WI38 (cell line): ENCODE data around the gene DCLK1.

Experiments used
- H3K4me3 ChIP-seq: 2 replicates; pipeline ENCODE4 v1.5.1; 2011; ENCODE audit warnings: low read depth, mild to moderate bottlenecking, control low read depth, low read length
- TF ChIP-seq, protein P1 (sequence below): IDR thresholded peaks from 2 replicates; pipeline ENCODE4 v1.5.1; 2012; ENCODE audit warnings: low read depth, mild to moderate bottlenecking, control low read depth, low read length

Gene DCLK1

DNA sequence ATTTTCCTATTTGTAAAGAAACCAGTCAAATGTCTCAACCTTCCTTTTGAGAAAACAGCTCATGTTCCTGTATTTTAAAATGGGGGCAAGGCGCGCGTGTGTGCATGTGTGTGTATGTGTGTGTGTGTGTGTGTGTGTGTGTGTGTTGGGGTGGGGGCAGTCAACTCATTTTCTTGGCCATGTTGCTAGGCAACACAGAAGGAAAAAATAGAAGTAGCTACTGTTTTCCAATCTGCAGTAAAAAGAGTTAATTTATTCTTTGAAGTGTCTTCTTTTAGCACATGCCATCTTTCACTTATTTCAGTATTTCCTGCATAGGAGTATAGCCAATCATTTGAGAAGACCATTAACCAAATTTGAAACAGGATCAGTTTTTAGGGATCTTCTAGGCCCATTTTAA, 279.3 kb downstream of the DCLK1 start:
- TF ChIP-seq, protein P1, sequence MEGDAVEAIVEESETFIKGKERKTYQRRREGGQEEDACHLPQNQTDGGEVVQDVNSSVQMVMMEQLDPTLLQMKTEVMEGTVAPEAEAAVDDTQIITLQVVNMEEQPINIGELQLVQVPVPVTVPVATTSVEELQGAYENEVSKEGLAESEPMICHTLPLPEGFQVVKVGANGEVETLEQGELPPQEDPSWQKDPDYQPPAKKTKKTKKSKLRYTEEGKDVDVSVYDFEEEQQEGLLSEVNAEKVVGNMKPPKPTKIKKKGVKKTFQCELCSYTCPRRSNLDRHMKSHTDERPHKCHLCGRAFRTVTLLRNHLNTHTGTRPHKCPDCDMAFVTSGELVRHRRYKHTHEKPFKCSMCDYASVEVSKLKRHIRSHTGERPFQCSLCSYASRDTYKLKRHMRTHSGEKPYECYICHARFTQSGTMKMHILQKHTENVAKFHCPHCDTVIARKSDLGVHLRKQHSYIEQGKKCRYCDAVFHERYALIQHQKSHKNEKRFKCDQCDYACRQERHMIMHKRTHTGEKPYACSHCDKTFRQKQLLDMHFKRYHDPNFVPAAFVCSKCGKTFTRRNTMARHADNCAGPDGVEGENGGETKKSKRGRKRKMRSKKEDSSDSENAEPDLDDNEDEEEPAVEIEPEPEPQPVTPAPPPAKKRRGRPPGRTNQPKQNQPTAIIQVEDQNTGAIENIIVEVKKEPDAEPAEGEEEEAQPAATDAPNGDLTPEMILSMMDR, result no peak
- no peak overlapping the region for H3K4me3 ChIP-seq

DNA sequence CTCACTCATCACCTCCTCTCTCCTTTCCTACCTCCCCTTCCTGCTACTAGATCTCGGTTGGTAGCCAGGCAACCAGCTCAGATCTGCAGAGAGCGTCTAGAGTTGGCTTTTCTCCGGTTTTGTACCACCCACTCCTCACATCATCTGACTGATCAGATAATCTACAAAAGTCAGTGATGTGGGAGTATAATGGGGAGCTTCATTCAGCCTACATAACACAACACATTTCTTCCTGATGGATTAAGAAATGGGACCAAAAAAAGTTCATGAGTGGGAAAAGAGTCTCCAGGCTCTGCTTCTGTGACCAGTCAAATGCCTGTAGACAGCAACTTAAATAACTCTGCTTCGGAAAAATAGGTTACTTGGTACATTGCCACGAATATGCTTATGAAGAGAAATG, 279.8 kb downstream of the DCLK1 start:
- H3K4me3 ChIP-seq, result no peak overlapping the region
- TF ChIP-seq, protein P1, result no peak

DNA sequence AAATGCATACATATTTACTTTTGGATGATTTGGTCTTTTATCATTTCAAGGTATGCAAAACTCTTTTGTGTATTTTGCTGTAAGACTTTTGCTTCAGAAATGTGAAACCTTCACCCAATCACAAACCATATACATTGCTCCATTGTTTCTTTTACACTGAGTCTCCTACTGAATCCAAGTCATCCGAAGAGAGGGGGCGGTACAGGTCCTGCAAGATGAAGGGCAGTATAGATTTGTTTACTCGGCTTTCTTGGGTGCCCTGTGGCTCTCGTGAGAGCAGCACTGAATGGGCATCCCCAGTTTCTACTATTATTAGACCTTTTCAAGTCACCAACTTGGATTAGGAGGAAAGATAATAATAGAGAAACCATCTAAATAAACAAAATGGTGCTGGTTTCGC, 280.6 kb downstream of the DCLK1 start:
- TF ChIP-seq, protein P1, result no peak
- H3K4me3 ChIP-seq, result no peak overlapping the region

DNA sequence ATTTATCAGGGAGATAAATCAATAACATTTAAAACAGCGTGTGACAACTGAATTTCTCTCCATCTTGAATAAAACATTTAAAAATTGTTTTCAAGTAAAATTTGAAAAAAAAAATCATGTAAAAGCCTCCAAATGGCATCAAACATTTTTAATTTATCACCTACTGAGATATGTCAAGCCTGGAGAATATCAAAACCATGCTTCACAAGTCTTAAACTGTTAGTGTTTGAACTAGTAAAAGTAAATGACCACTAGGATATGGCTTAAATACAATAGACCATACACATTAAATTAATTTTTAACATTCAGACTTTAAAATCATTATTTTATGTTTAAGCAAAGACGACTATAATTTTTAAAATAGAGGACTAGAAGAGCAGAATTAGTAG, 281.9 kb downstream of the DCLK1 start:
- no peak overlapping the region for H3K4me3 ChIP-seq
- TF ChIP-seq, protein P1, result no peak

DNA sequence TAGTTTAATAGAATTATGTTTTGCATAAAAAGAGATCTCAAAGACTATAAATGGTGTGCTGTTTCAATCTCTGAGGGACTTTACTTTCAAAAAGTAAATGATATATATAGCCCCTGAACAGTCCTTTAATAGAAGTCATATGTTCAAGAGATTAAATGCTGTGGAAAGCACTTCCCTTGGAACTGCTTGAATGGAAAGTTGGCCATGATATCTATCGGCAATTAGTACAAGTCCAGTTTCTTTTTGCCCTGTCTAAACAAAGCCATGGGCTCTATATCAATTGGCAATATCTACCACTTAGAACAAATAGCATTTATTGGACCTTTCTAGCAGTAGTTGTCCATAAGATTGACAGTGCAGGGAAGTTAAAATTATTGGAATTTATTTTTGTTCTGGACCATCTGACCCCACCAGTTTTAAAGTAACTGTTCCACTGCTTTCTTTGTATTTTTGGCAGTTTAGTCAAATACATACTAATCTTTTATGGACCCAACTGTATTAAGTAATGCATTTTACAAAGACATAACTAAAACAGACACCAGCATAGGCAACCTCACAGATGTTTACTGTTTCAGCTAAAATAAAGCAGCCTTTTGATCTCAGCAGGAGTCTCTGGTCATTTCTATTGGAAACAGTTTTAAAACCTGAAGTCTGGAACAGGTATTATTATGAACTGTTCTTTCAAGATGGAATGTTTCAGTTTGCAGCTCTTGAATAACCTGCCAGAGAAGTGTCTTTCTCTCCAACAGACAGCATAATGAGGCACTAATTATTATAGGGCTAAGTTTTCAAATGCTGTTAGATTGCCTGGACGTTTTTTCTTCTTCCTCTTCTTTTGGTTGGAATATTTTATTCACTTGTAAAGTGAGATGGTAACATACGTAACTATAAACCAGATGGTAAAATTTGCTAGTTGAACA, 282.6 kb downstream of the DCLK1 start:
- TF ChIP-seq, protein P1, result no peak
- no peak overlapping the region for H3K4me3 ChIP-seq

GRCh38 chr13:35843272-35843671, 287.9 kb downstream of the DCLK1 start:
- H3K4me3 ChIP-seq, result no peak overlapping the region
- TF ChIP-seq, protein P1, result no peak

DNA sequence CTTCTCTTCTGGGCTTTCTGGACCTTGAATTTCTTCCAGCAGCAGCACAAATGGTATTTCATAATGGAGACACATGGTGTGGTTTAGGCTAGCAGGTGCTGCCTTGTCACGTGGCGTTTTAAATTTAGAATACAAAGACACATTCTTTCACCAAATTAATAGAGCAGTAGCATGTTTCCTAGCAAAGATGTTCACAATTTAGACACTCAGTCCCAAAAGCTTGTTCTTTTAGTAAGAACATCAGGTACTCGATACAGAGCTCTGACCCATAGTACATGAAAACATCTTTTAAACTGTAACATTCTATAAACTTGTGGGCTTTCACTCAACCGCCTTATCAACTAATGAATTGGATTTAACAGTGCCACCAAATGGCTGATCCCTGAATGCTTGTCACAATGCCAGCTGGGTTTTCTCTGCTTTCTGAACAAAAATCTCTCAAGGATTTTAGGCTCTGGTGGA, 290.1 kb downstream of the DCLK1 start:
- no peak overlapping the region for H3K4me3 ChIP-seq
- TF ChIP-seq, protein P1, result no peak
